Measurements from ENCODE around the gene ABHD16A.

ABHD16A gene

DNA sequence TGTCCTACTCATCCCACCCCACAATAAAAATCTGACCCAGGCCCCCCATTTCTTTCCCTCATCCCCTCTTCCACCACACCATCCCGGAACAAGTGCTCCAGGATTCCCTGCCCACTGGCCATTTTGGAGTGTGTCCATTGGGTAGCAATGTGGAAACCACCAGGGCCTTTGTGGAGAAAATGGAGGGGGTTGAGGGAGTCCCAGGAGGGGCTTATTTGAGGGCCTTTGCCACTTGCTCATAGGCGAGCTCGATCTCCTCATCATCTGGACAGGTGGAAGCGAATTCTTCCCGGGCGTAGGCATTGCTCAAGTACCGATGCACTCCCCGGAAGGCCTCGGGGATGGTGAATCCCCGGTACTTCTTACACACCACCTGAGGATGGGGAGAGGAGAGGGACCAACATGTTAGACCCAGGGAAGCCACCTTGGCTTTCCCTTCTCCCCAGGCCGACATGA is 27.5 kb upstream of the ABHD16A start:
- DNase-seq (ENCODE audit: low read depth in 2 of 2), result no peak

GRCh38 chr6:31729979-31730630 is 27.0 kb upstream of the ABHD16A start:
- peak; percentile 50 to 58 for DNase-seq (ENCODE audit: low read depth in 2 of 2)

GRCh38 chr6:31729515-31729978 is 26.4 kb upstream of the ABHD16A start:
- DNase-seq (ENCODE audit: low read depth in 2 of 2), result peak; percentile 70 to 72

GRCh38 chr6:31728767-31729514 is 25.8 kb upstream of the ABHD16A start, which contains the start of gene DDAH2:
DDAH2 (minus strand) TSS chr6:31729299; CDS start chr6:31729161, 138 bp downstream.
- no peak for DNase-seq (ENCODE audit: low read depth in 2 of 2)

GRCh38 chr6:31727717-31728671 is 24.9 kb upstream of the ABHD16A start:
- DNase-seq (ENCODE audit: low read depth in 2 of 2), result no peak

- DNase-seq (ENCODE audit: low read depth in 2 of 2), result no peak
Measured at GRCh38 chr6:31727034-31727716, 24.1 kb upstream of the ABHD16A start.

DNA sequence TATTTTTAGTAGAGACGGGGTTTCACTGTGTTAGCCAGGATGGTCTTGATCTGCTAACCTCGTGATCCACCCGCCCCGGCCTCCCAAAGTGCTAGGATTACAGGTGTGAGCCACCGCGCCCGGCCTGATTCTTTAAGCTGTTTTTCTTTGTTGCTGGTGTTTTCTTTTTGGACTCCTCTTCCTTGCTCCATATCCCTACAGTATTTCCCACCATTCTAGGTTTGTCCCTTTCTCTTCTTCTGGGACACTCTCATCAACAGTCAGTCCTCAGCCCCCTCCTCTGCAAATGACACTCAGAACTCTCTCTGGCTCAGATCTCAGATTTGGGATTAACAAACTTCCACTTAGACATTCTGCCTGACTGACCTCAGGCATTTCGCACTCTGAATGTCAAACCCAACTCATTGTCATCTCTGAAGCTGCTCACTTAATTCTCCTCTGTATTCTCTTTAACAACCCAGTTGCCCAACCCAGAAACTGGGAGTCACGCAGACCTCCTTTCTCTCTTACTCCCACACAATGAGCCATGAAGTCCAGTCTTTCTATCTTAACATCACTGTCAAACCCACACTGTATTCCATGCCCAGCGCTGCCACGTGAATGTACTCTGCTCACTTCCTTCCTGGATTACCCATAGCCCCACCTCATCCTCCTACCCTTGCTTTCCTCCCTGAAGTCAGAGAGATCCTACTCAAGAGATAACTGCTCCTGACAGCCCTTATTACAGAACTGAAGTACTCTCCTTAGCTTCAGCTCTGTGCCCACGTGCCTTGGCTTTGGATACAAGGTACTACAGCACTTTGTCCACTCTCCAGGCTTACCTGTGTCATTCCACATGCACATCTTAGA is 22.6 kb upstream of the ABHD16A start:
- no peak for DNase-seq (ENCODE audit: low read depth in 2 of 2)

- no peak for DNase-seq (ENCODE audit: low read depth in 2 of 2)
Measured at GRCh38 chr6:31723980-31724691, 21.0 kb upstream of the ABHD16A start.

DNA sequence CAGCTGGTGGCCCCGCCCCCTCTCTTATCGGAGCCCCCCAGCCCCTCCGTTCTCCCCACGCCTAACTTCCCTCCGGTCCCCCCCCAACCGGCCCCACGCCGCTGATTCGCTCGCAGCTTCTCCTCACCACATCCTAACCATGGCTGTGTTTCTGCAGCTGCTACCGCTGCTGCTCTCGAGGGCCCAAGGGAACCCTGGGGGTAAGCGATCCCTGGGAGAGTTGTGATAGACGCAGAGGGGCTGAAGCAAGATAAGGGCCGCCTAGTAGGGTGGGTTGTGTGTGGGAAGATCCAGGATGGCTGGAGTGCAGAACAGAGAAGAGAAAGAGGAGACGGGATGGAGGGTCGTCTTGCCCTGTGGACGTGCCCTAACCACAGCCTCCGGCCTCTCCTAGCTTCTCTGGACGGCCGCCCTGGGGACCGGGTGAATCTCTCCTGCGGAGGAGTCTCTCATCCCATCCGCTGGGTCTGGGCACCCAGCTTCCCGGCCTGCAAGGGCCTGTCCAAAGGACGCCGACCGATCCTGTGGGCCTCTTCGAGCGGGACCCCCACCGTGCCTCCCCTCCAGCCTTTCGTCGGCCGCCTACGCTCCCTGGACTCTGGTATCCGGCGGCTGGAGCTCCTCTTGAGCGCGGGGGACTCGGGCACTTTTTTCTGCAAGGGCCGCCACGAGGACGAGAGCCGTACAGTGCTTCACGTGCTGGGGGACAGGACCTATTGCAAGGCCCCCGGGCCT is 20.3 kb upstream of the ABHD16A start, which contains the start of gene MPIG6B:
TSS of gene MPIG6B (plus strand) at position 129 of the 735 bp plus-strand sequence. CDS start at position 140, 11 bp downstream.
- DNase-seq (ENCODE audit: low read depth in 2 of 2), result no peak

- DNase-seq (ENCODE audit: low read depth in 2 of 2), result no peak
Measured at GRCh38 chr6:31722173-31722572, 19.0 kb upstream of the ABHD16A start.

GRCh38 chr6:31721351-31722020 is 18.4 kb upstream of the ABHD16A start, which contains the start of gene LY6G6C:
LY6G6C (minus strand) TSS chr6:31721746; CDS start chr6:31721679, 67 bp downstream.
- no peak for DNase-seq (ENCODE audit: low read depth in 2 of 2)

- DNase-seq (ENCODE audit: low read depth in 2 of 2), result no peak
Measured at GRCh38 chr6:31720196-31720770, 17.2 kb upstream of the ABHD16A start.

DNA sequence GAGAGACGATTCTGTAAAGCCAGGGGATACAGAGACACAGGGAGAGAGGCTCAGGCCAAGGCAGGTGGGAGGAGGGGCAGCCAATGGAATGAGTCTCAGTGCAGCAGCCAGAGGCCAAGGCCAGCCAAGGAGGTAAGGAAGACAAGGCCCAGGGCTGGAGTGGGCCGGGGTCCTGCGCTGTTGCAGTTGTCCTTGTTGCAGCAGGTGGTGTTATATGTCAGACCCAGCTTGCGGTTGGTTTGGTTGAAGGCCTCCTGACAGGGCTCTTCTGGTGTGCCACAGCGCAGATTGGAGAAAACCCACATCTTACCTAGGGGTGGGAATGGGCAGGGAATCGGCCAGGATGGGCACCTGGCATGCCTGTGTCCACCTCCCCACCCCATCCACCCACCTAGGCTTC is 15.9 kb upstream of the ABHD16A start:
- no peak for DNase-seq (ENCODE audit: low read depth in 2 of 2)

DNA sequence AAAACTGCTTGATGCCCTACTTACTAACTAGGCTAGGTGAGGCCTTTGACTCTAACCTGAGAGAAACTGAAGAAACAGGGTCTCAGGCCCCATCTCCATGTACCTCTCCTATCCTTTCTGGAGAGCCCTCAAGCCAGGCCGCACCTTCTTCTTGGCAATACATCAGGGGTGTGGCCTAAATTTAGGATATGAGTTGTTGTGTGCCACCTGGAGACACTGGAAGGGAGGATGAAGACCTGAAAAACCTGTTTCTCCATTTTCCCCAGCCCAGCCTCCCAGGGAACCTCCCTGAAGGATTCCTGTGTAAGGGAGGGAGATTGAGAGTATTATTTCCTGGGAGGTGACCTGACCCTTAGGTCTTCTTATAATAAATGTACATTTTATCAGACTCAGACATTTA is 15.1 kb upstream of the ABHD16A start:
- DNase-seq (ENCODE audit: low read depth in 2 of 2), result no peak

- DNase-seq (ENCODE audit: low read depth in 2 of 2), result no peak
Measured at GRCh38 chr6:31717499-31718222, 14.5 kb upstream of the ABHD16A start.

DNA sequence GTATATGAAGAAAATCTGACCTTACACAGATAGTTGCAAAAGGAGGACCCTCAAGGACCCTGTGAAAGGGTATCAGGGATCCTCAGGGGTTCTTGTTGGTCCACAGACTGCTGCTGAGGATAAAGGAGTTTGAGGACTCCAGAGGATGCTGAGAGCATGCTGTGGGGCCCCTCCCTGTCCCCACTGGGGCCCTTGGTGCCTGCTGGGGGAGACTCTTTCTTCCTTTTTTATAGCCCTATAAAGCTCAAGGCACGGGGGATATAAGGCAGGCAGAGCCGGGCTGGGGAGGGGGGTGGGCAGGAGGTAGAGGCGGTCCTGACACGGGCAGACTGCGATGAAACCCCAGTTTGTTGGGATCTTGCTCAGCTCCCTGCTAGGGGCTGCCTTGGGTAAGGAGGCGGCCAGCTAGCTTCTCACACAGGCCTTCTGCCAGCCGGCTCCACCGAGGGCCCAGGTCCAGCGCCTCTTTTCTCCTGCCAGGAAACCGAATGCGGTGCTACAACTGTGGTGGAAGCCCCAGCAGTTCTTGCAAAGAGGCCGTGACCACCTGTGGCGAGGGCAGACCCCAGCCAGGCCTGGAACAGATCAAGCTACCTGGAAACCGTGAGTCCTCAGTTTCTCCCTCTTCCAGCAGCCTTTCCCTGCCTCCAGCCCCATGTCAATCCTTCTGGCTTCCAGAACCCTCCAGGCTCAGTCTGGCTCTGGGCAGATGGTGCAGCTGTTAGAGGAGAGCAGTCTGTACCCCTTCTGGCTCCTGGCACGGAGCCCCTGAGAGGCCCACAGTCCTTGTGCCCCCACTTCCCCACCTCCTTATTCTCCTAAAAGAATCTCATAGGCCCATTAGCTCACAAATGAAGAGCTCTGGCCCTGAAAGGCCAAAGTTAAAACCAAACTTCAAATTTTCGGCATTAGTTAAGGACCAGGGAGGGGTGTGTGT is 12.2 kb upstream of the ABHD16A start, which contains the start of gene LY6G6D:
TSS of gene LY6G6D (plus strand) at position 327 of the 937 bp plus-strand sequence. CDS start at position 335, 8 bp downstream.
- no peak for DNase-seq (ENCODE audit: low read depth in 2 of 2)

Data from stimulated activated CD4-positive, alpha-beta T cell treated with anti-CD3 and anti-CD28 coated beads, Interleukin-1b, Interleukin-23, amount 100 ng/mL, for 4 hours (primary cell).